Dendritic cell treated with granulocyte-macrophage colony-stimulating factor and Interleukin-4, amounts not matched to agents 40 ng/mL and 50 ng/mL, for 4 days (primary cell): ENCODE results near the gene VILL.

Source experiments
- H3K27ac Mint-ChIP-seq: one replicate; pipeline ENCODE4 v1.8.0; 2022; ENCODE audit warnings: mild to moderate bottlenecking, mixed read lengths
- H3K27me3 Mint-ChIP-seq: one replicate; pipeline ENCODE4 v1.8.0; 2022; ENCODE audit warnings: mild to moderate bottlenecking, mixed read lengths
- H3K36me3 Mint-ChIP-seq: one replicate; pipeline ENCODE4 v1.8.0; 2022; ENCODE audit warnings: low read depth, mixed read lengths
- H3K4me1 Mint-ChIP-seq: one replicate; pipeline ENCODE4 v1.8.0; 2022; ENCODE audit warnings: low read depth, mixed read lengths
- H3K4me3 Mint-ChIP-seq: one replicate; pipeline ENCODE4 v1.8.0; 2022; ENCODE audit warnings: mild to moderate bottlenecking, moderate library complexity, mixed read lengths
- H3K9me3 Mint-ChIP-seq: one replicate; pipeline ENCODE4 v1.8.0; 2022; ENCODE audit warnings: mixed read lengths
- intact Hi-C: fragments of 100-400 bp; cut with micrococcal nuclease; formaldehyde crosslinking; loops from one replicate; pipeline ENCODE4 v1.15.0; 2022

The VILL gene

GRCh38 chr3:38017445-38018295 lies 27.1 kb downstream of the VILL start:
- Mint-ChIP-seq H3K4me1 (peaks cover 5% of the 10 kb centered on the region), H3K4me3 (no peak overlapping the region), H3K36me3 (peaks cover 45% of the 10 kb centered on the region), H3K9me3 (peaks cover 7% of the 10 kb centered on the region), H3K27me3 (no peaks in the 10 kb centered on the region), H3K27ac (no peak overlapping the region)
- intact Hi-C loops, result no loop called here

GRCh38 chr3:38018296-38019266 lies 28.0 kb downstream of the VILL start:
- H3K4me3 Mint-ChIP-seq, result no peak overlapping the region
- H3K27ac Mint-ChIP-seq, result no peak overlapping the region
- H3K27me3 Mint-ChIP-seq, result no peaks in the 10 kb centered on the region
- peaks cover 7% of the 10 kb centered on the region for H3K9me3 Mint-ChIP-seq
- H3K4me1 Mint-ChIP-seq, result peaks cover 11% of the 10 kb centered on the region
- H3K36me3 Mint-ChIP-seq, result peaks cover 45% of the 10 kb centered on the region
- intact Hi-C loops, result no loop called here

GRCh38 chr3:38019658-38020341 lies 29.2 kb downstream of the VILL start:
- Mint-ChIP-seq H3K36me3 (peaks cover 51% of the 10 kb centered on the region), H3K27me3 (no peaks in the 10 kb centered on the region), H3K9me3 (peaks cover 7% of the 10 kb centered on the region)

GRCh38 chr3:38020342-38020726 lies 29.7 kb downstream of the VILL start:
- Mint-ChIP-seq H3K4me3 (no peak overlapping the region), H3K4me1 (peaks cover 29% of the 10 kb centered on the region), H3K27me3 (no peaks in the 10 kb centered on the region), H3K36me3 (peaks cover 53% of the 10 kb centered on the region), H3K9me3 (peaks cover 7% of the 10 kb centered on the region), H3K27ac (no peak overlapping the region)
- intact Hi-C loops, result no loop called here

More at GRCh38 chr3:38019658-38020341, 29.2 kb downstream of the VILL start:
- Mint-ChIP-seq H3K4me1 (peaks cover 24% of the 10 kb centered on the region), H3K27ac (no peak overlapping the region), H3K4me3 (no peak overlapping the region)
- intact Hi-C loops, result no loop called here

- intact Hi-C loops, result no loop called here
- Mint-ChIP-seq H3K9me3 (peaks cover 4% of the 10 kb centered on the region), H3K27ac (no peak overlapping the region), H3K27me3 (no peaks in the 10 kb centered on the region), H3K4me1 (peaks cover 36% of the 10 kb centered on the region), H3K36me3 (peaks cover 46% of the 10 kb centered on the region), H3K4me3 (no peak overlapping the region)
Measured at GRCh38 chr3:38021196-38021595, 30.6 kb downstream of the VILL start.

- H3K27ac Mint-ChIP-seq, result peak overlapping the region; percentile 27
- intact Hi-C loops, result no loop called here
- H3K27me3 Mint-ChIP-seq, result peaks cover 9% of the 10 kb centered on the region
- H3K9me3 Mint-ChIP-seq, result no peaks in the 10 kb centered on the region
- no peak overlapping the region for H3K4me3 Mint-ChIP-seq
- H3K36me3 Mint-ChIP-seq, result peaks cover 38% of the 10 kb centered on the region
- H3K4me1 Mint-ChIP-seq, result peaks cover 36% of the 10 kb centered on the region
Measured at GRCh38 chr3:38022301-38022700, 31.7 kb downstream of the VILL start.

GRCh38 chr3:38022896-38023709 lies 32.5 kb downstream of the VILL start:
- no peak overlapping the region for H3K4me3 Mint-ChIP-seq
- intact Hi-C loops, result no loop called here
- H3K27me3 Mint-ChIP-seq, result peaks cover 17% of the 10 kb centered on the region
- H3K9me3 Mint-ChIP-seq, result no peaks in the 10 kb centered on the region
- peaks cover 30% of the 10 kb centered on the region for H3K36me3 Mint-ChIP-seq
- H3K4me1 Mint-ChIP-seq, result peaks cover 43% of the 10 kb centered on the region
- H3K27ac Mint-ChIP-seq, result peak overlapping the region; percentile 100

- intact Hi-C loops, result no loop called here
- peaks cover 44% of the 10 kb centered on the region for H3K27me3 Mint-ChIP-seq
- H3K36me3 Mint-ChIP-seq, result peaks cover 8% of the 10 kb centered on the region
- no peaks in the 10 kb centered on the region for H3K9me3 Mint-ChIP-seq
- H3K27ac Mint-ChIP-seq, result no peak overlapping the region
- peaks cover 69% of the 10 kb centered on the region for H3K4me1 Mint-ChIP-seq
- H3K4me3 Mint-ChIP-seq, result no peak overlapping the region
Measured at GRCh38 chr3:38026856-38027255, 36.3 kb downstream of the VILL start.

GRCh38 chr3:38027466-38028465 lies 37.2 kb downstream of the VILL start:
- peaks cover 49% of the 10 kb centered on the region for H3K27me3 Mint-ChIP-seq
- intact Hi-C loops, result no loop called here
- peak overlapping the region; percentile 38 for H3K27ac Mint-ChIP-seq
- no peaks in the 10 kb centered on the region for H3K9me3 Mint-ChIP-seq
- H3K36me3 Mint-ChIP-seq, result peaks cover 8% of the 10 kb centered on the region
- H3K4me1 Mint-ChIP-seq, result peaks cover 65% of the 10 kb centered on the region
- H3K4me3 Mint-ChIP-seq, result no peak overlapping the region

- peaks cover 57% of the 10 kb centered on the region for H3K4me1 Mint-ChIP-seq
- H3K36me3 Mint-ChIP-seq, result peaks cover 8% of the 10 kb centered on the region
- intact Hi-C loops, result no loop called here
- H3K9me3 Mint-ChIP-seq, result no peaks in the 10 kb centered on the region
- peaks cover 57% of the 10 kb centered on the region for H3K27me3 Mint-ChIP-seq
- H3K4me3 Mint-ChIP-seq, result peak overlapping the region; percentile 70
- peak overlapping the region; percentile 37 for H3K27ac Mint-ChIP-seq
Measured at GRCh38 chr3:38028621-38029361, 38.2 kb downstream of the VILL start.

- Mint-ChIP-seq H3K27me3 (peaks cover 60% of the 10 kb centered on the region), H3K27ac (peak within 1 kb of the TSS; percentile 60), H3K36me3 (peaks cover 4% of the 10 kb centered on the region)
Measured at GRCh38 chr3:38029400-38030125, 39.0 kb downstream of the VILL start, which contains the start of gene PLCD1. PLCD1 (minus strand) TSS chr3:38029642; CDS start chr3:38029539, 103 bp downstream.

More at GRCh38 chr3:38029400-38030125, 39.0 kb downstream of the VILL start, which contains the start of gene PLCD1:
- peaks cover 49% of the 10 kb centered on the region for H3K4me1 Mint-ChIP-seq
- H3K4me3 Mint-ChIP-seq, result peak within 1 kb of the TSS; percentile 70
- intact Hi-C loops, result no loop called here
- H3K9me3 Mint-ChIP-seq, result no peaks in the 10 kb centered on the region
